GM23338 (cell line): ENCODE measurements around the gene FOXE3. TPM values are rescaled to one million over a fixed set of nuclear protein-coding genes. Genes with fewer than 3 reads are reported as not detected.

Experiments used
- ATAC-seq: fragments of 200-7000 bp; cut with Tn5 transposase; 3 replicates; pipeline ENCODE4 v1.9.1; 2020
- DNase-seq: peaks from one replicate; pipeline ENCODE4 v3.0.0-alpha.2; 2015; ENCODE audit warnings: low spot score
- H2AFZ ChIP-seq: fragments of 200-600 bp; sonication (generic); 2 replicates; pipeline ENCODE4 v1.8.0; 2016; ENCODE audit warnings: antibody characterized with exemption, mild to moderate bottlenecking, moderate library complexity
- H3F3A ChIP-seq: fragments of 200-600 bp; sonication (generic); replicated peaks from 2 replicates; pipeline ENCODE4 v1.8.0; 2017; ENCODE audit warnings: antibody characterized with exemption, mixed run types, low read depth
- H3K27ac ChIP-seq: fragments of 200-600 bp; sonication (generic); 2 replicates; pipeline ENCODE4 v1.6.1; 2016; ENCODE audit warnings: low read depth
- H3K27me3 ChIP-seq: fragments of 200-600 bp; sonication (generic); 2 replicates; pipeline ENCODE4 v1.8.0; 2016; ENCODE audit warnings: mild to moderate bottlenecking, mixed run types, moderate library complexity; ENCODE audit not compliant: insufficient read depth
- H3K36me3 ChIP-seq: fragments of 200-600 bp; sonication (generic); 2 replicates; pipeline ENCODE4 v1.8.0; 2016; ENCODE audit warnings: mild to moderate bottlenecking; ENCODE audit not compliant: insufficient read depth
- H3K4me1 ChIP-seq: fragments of 200-600 bp; sonication (generic); 2 replicates; pipeline ENCODE4 v1.8.0; 2016; ENCODE audit warnings: mild to moderate bottlenecking, moderate library complexity; ENCODE audit not compliant: insufficient read depth
- H3K4me2 ChIP-seq: fragments of 200-600 bp; sonication (generic); 2 replicates; pipeline ENCODE4 v1.7.1; 2017; ENCODE audit warnings: mixed run types
- H3K4me3 ChIP-seq: fragments of 200-600 bp; sonication (generic); 2 replicates; pipeline ENCODE4 v1.6.1; 2016; ENCODE audit warnings: mixed run types
- H3K79me2 ChIP-seq: fragments of 200-600 bp; sonication (generic); replicated peaks from 2 replicates; pipeline ENCODE4 v1.8.0; 2017; ENCODE audit warnings: mild to moderate bottlenecking; ENCODE audit not compliant: insufficient read depth
- H3K9me2 ChIP-seq: fragments of 200-600 bp; sonication (generic); 2 replicates; pipeline ENCODE4 v1.8.0; 2017; ENCODE audit not compliant: insufficient read depth
- H4K20me1 ChIP-seq: fragments of 200-600 bp; sonication (generic); replicated peaks from 2 replicates; pipeline ENCODE4 v1.8.0; 2017; ENCODE audit warnings: mild to moderate bottlenecking; ENCODE audit not compliant: insufficient read depth
- H3K27ac Mint-ChIP-seq: 2 replicates; pipeline ENCODE4 v1.8.0; 2020; ENCODE audit warnings: inconsistent platforms, mild to moderate bottlenecking, moderate library complexity, mixed read lengths
- H3K27me3 Mint-ChIP-seq: 3 replicates; pipeline ENCODE4 v1.8.0; 2022; ENCODE audit warnings: low read depth, mild to moderate bottlenecking, moderate library complexity, mixed read lengths, inconsistent platforms; ENCODE audit not compliant: insufficient read depth, poor library complexity
- H3K36me3 Mint-ChIP-seq: 3 replicates; pipeline ENCODE4 v1.8.0; 2021; ENCODE audit warnings: low read depth, mild to moderate bottlenecking, inconsistent platforms, moderate library complexity, mixed read lengths
- H3K4me1 Mint-ChIP-seq: 3 replicates; pipeline ENCODE4 v1.8.0; 2020; ENCODE audit warnings: mild to moderate bottlenecking, inconsistent platforms, mixed read lengths
- H3K4me3 Mint-ChIP-seq: 3 replicates; pipeline ENCODE4 v1.8.0; 2021; ENCODE audit warnings: moderate library complexity, mild to moderate bottlenecking, inconsistent platforms, mixed read lengths
- H3K9me3 Mint-ChIP-seq: 3 replicates; pipeline ENCODE4 v1.8.0; 2020; ENCODE audit warnings: moderate library complexity, mild to moderate bottlenecking, inconsistent platforms, mixed read lengths
- EZH2 ChIP-seq: fragments of 200-600 bp; sonication (generic); IDR thresholded peaks from one replicate; pipeline ENCODE4 v1.8.0; 2017; ENCODE audit warnings: antibody characterized with exemption, mild to moderate bottlenecking, low read depth; ENCODE audit not compliant: unreplicated experiment
- EZH2phosphoT487 ChIP-seq: fragments of 200-600 bp; sonication (generic); IDR thresholded peaks from one replicate; pipeline ENCODE4 v1.8.1; 2018; ENCODE audit warnings: antibody characterized with exemption; ENCODE audit not compliant: unreplicated experiment
- JUNB ChIP-seq: IDR thresholded peaks from one replicate; pipeline ENCODE4 v1.6.1; 2016; ENCODE audit warnings: antibody characterized with exemption; ENCODE audit not compliant: unreplicated experiment
- NANOG ChIP-seq: IDR thresholded peaks from 2 replicates; pipeline ENCODE4 v1.6.1; 2016; ENCODE audit warnings: antibody characterized with exemption, borderline replicate concordance
- POLR2AphosphoS5 ChIP-seq: IDR thresholded peaks from 2 replicates; pipeline ENCODE4 v1.6.1; 2016; ENCODE audit warnings: antibody characterized with exemption, low read depth
- STAT1 ChIP-seq: IDR thresholded peaks from one replicate; pipeline ENCODE4 v1.6.1; 2016; ENCODE audit warnings: antibody characterized with exemption; ENCODE audit not compliant: unreplicated experiment
- ZNF331 ChIP-seq: fragments of 250-450 bp; sonication (Bioruptor Pico); IDR thresholded peaks from 2 replicates; pipeline ENCODE4 v1.5.0; 2020; ENCODE audit warnings: low read depth, mild to moderate bottlenecking, moderate library complexity
- polyA plus RNA-seq: library from polyadenylated mRNA; unstranded; fragments of >200 nt; fragmentation: Nextera tagmentation; extraction: Ambion mirVana; gene quantifications from 2 replicates; pipeline ENCODE4 v1.2.1, GENCODE V29; 2016
- total RNA-seq: library from RNA; depleted of rRNA; stranded (reverse); fragments of >200 nt; shearing (Covaris generic); gene quantifications from 2 replicates; pipeline ENCODE4 v1.2.3, GENCODE V29; 2014
- TF ChIP-seq, protein P1 (sequence below): IDR thresholded peaks from 2 replicates; pipeline ENCODE4 v1.6.1; 2016; ENCODE audit warnings: antibody characterized with exemption
- TF ChIP-seq, protein P2 (sequence below), 2 experiments: fragments of 200-600 bp in 1 of 2; sonication (generic) in 1 of 2; conservative IDR thresholded peaks; 2 replicates each; pipeline versions ENCODE4 v1.5.1 to v1.6.1; 2016 to 2017; ENCODE audit warnings: antibody characterized with exemption in 2 of 2, low read depth in 2 of 2, mild to moderate bottlenecking in 2 of 2, moderate library complexity in 1 of 2

The FOXE3 gene
- total and polyA plus RNA-seq, 2 experiments from 2014 or later: not detected

GRCh38 chr1:47402591-47402990 is 13.5 kb upstream of the FOXE3 start:
- ATAC-seq (no peak), DNase-seq (no peak)
- Mint-ChIP-seq H3K36me3 (no peaks in the 10 kb centered on the region), H3K27me3 (peaks cover 7% of the 10 kb centered on the region), H3K4me3 (no peak overlapping the region), H3K4me1 (no peaks in the 10 kb centered on the region), H3K9me3 (no peaks in the 10 kb centered on the region), H3K27ac (no peak overlapping the region)
- H3K4me1 ChIP-seq: no peaks in the 10 kb centered on the region
- no peaks in the 10 kb centered on the region for H4K20me1 ChIP-seq
- H3K4me2 ChIP-seq: no peak overlapping the region
- no peaks in the 10 kb centered on the region for H3F3A ChIP-seq
- H3K27ac ChIP-seq: no peak overlapping the region
- no peaks in the 10 kb centered on the region for H3K9me2 ChIP-seq
- TF ChIP-seq ZNF331 (CRISPR knock-in tag): no peak
- no peak for TF ChIP-seq JUNB
- TF ChIP-seq POLR2AphosphoS5: no peak
- no peak for TF ChIP-seq EZH2
- TF ChIP-seq, protein P1, sequence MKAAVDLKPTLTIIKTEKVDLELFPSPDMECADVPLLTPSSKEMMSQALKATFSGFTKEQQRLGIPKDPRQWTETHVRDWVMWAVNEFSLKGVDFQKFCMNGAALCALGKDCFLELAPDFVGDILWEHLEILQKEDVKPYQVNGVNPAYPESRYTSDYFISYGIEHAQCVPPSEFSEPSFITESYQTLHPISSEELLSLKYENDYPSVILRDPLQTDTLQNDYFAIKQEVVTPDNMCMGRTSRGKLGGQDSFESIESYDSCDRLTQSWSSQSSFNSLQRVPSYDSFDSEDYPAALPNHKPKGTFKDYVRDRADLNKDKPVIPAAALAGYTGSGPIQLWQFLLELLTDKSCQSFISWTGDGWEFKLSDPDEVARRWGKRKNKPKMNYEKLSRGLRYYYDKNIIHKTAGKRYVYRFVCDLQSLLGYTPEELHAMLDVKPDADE: no peak
- no peak for TF ChIP-seq EZH2phosphoT487
- no peak for TF ChIP-seq NANOG
- TF ChIP-seq, protein P2, sequence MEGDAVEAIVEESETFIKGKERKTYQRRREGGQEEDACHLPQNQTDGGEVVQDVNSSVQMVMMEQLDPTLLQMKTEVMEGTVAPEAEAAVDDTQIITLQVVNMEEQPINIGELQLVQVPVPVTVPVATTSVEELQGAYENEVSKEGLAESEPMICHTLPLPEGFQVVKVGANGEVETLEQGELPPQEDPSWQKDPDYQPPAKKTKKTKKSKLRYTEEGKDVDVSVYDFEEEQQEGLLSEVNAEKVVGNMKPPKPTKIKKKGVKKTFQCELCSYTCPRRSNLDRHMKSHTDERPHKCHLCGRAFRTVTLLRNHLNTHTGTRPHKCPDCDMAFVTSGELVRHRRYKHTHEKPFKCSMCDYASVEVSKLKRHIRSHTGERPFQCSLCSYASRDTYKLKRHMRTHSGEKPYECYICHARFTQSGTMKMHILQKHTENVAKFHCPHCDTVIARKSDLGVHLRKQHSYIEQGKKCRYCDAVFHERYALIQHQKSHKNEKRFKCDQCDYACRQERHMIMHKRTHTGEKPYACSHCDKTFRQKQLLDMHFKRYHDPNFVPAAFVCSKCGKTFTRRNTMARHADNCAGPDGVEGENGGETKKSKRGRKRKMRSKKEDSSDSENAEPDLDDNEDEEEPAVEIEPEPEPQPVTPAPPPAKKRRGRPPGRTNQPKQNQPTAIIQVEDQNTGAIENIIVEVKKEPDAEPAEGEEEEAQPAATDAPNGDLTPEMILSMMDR (conservative IDR thresholded peaks at IDR 0.05; ENCODE audit: low read depth in 2 of 2): no peak
- H3K4me3 ChIP-seq: no peak overlapping the region
- no peaks in the 10 kb centered on the region for H3K36me3 ChIP-seq
- H3K79me2 ChIP-seq: no peaks in the 10 kb centered on the region
- no peak overlapping the region for H2AFZ ChIP-seq
- H3K27me3 ChIP-seq: no peaks in the 10 kb centered on the region

DNA sequence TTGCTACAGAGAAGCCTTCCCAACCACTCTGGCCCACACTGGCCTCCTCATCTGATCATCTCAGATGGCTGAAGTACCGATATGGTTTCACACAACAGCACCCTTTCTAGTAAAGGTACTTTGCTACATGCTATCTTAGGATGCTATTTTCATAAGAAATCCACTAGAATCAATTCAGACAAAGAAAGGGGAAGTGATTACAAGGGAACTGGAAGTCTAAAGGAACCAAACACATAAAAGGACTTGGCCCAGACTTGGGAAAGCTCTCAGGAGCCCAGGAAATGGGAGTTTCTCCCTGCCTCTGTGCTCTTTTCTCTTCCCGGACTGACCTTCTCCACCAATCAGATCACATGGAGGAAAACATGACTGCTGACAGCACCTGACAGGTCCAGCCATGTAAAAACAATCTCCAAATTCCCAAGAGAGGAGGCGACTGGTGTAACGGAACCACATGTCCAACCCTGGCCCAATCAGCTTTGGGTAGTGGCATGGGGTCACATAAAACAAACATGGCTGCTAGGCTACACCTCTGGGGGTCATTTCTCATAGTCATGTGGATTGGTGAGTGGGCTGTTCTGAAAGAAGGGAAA is 12.7 kb upstream of the FOXE3 start:
- no peaks in the 10 kb centered on the region for H3K27me3 ChIP-seq
- no peaks in the 10 kb centered on the region for H3K9me3 Mint-ChIP-seq
- TF ChIP-seq, protein P2 (conservative IDR thresholded peaks at IDR 0.05; ENCODE audit: low read depth in 2 of 2): no peak
- no peak for TF ChIP-seq STAT1
- TF ChIP-seq, protein P1: no peak

More for the DNA sequence above, 12.7 kb upstream of the FOXE3 start:
- no peaks in the 10 kb centered on the region for H3K9me2 ChIP-seq
- no peaks in the 10 kb centered on the region for H3K4me1 ChIP-seq
- H3K36me3 ChIP-seq: no peaks in the 10 kb centered on the region
- no peaks in the 10 kb centered on the region for H3F3A ChIP-seq
- H3K4me1 Mint-ChIP-seq: 0 out of 3 replicates have a peak, but pooled peaks cover 2% of the 10 kb centered on the region
- no peak overlapping the region for H2AFZ ChIP-seq
- H3K36me3 Mint-ChIP-seq: no peaks in the 10 kb centered on the region
- H3K27ac Mint-ChIP-seq: no peak overlapping the region
- no peak overlapping the region for H3K4me3 ChIP-seq
- H3K4me3 Mint-ChIP-seq: no peak overlapping the region
- peaks cover 8% of the 10 kb centered on the region for H3K27me3 Mint-ChIP-seq
- H3K4me2 ChIP-seq: no peak overlapping the region
- DNase-seq: no peak
- no peak for ATAC-seq
- no peaks in the 10 kb centered on the region for H3K79me2 ChIP-seq
- H4K20me1 ChIP-seq: no peaks in the 10 kb centered on the region
- H3K27ac ChIP-seq: no peak overlapping the region
